Natural killer cell (primary cell): Measurements from ENCODE around the gene METTL16. TPM values are rescaled to one million over a fixed set of nuclear protein-coding genes. Genes with fewer than 3 reads are reported as not detected.
A peak's percentile ranks its signal among the peaks of the same experiment; 100 is the strongest.

Experiments
- ATAC-seq, 3 donors: fragments of 150-1000 bp in 2 of 3; fragments of 200-7000 bp in 1 of 3; cut with Tn5 transposase; 1 replicate in 1 of 3; 2 replicates in 2 of 3; pipeline ENCODE4 v1.10.0; 2021; ENCODE audit warnings: mild to moderate bottlenecking in 2 of 3, moderate library complexity in 2 of 3
- DNase-seq, 2 donors: peaks; one replicate each; pipeline versions ENCODE4 v3.0.0 to v3.0.0-alpha.2; 2013 to 2021; ENCODE audit warnings: mixed read lengths in 1 of 2
- H3K27ac ChIP-seq: one replicate; pipeline ENCODE4 v1.5.1; 2013; ENCODE audit warnings: mild to moderate bottlenecking, low read length
- H3K27me3 ChIP-seq: one replicate; pipeline ENCODE4 v1.6.1; 2013; ENCODE audit warnings: low read length; ENCODE audit not compliant: control insufficient read depth, insufficient read depth
- H3K36me3 ChIP-seq: one replicate; pipeline ENCODE4 v1.6.1; 2013; ENCODE audit warnings: low read length; ENCODE audit not compliant: control insufficient read depth, insufficient read depth
- H3K4me1 ChIP-seq: one replicate; pipeline ENCODE4 v1.6.1; 2013; ENCODE audit warnings: low read length; ENCODE audit not compliant: control insufficient read depth, insufficient read depth
- H3K4me3 ChIP-seq: one replicate; pipeline ENCODE4 v1.5.1; 2013; ENCODE audit warnings: low read length
- H3K9me3 ChIP-seq: one replicate; pipeline ENCODE4 v1.6.1; 2013; ENCODE audit warnings: low read length; ENCODE audit not compliant: control insufficient read depth, insufficient read depth
- H3K27ac Mint-ChIP-seq, 2 donors: one replicate each; pipeline ENCODE4 v1.8.0; 2022; ENCODE audit warnings: mild to moderate bottlenecking in 2 of 2, mixed read lengths in 2 of 2, moderate library complexity in 1 of 2
- H3K27me3 Mint-ChIP-seq, 2 donors: one replicate each; pipeline ENCODE4 v1.8.0; 2022; ENCODE audit warnings: low read depth in 2 of 2, mixed read lengths in 2 of 2
- H3K36me3 Mint-ChIP-seq: one replicate; pipeline ENCODE4 v1.8.0; 2022; ENCODE audit warnings: mixed read lengths
- H3K4me1 Mint-ChIP-seq, 2 donors: one replicate each; pipeline ENCODE4 v1.8.0; 2022; ENCODE audit warnings: mixed read lengths in 2 of 2
- H3K4me3 Mint-ChIP-seq: one replicate; pipeline ENCODE4 v1.8.0; 2022; ENCODE audit warnings: mild to moderate bottlenecking, moderate library complexity, mixed read lengths
- H3K9me3 Mint-ChIP-seq, 2 donors: one replicate each; pipeline ENCODE4 v1.8.0; 2022; ENCODE audit warnings: mixed read lengths in 2 of 2
- CTCF ChIP-seq: fragments of 200-600 bp; IDR thresholded peaks from one replicate; pipeline ENCODE4 v1.8.0; 2022; ENCODE audit warnings: antibody characterized with exemption
- WGBS: methylation state at CpG from one replicate; pipeline ENCODE4 v1.1.7; 2013; ENCODE audit warnings: missing lambda C conversion rate; ENCODE audit not compliant: insufficient coverage; 5-methylcytosine and 5-hydroxymethylcytosine counted together
- intact Hi-C: fragments of 100-400 bp; cut with micrococcal nuclease; formaldehyde crosslinking; loops from one replicate; pipeline ENCODE4 v1.14.2; 2022
- total RNA-seq, 4 donors: library from RNA; stranded (reverse); fragments of 120-200 nt in 1 of 4; gene quantifications; one replicate each; pipeline versions ENCODE4 v1.2.3 to v1.2.4, GENCODE V29; 2013 to 2022

METTL16 gene
- total RNA-seq, 3 donors from 2014 or later (not counting 1 experiment from before 2014, with no cell fraction given): 27.9 to 36.9 (median 32.0) TPM

- no peaks in the 10 kb centered on the region for H3K9me3 ChIP-seq
- Mint-ChIP-seq H3K4me1 (peaks cover 29 to 59% of the 10 kb centered on the region in 2 donors), H3K27ac (peak within 1 kb of the TSS; percentile 93 to 99), H3K36me3 (no peaks in the 10 kb centered on the region), H3K9me3 (no peaks in the 10 kb centered on the region), H3K27me3 (no peaks in the 10 kb centered on the region), H3K4me3 (peak within 1 kb of the TSS; percentile 97)
- TF ChIP-seq CTCF: no peak
- no peaks in the 10 kb centered on the region for H3K27me3 ChIP-seq
- H3K36me3 ChIP-seq: no peaks in the 10 kb centered on the region
- peak within 1 kb of the TSS; percentile 98 for H3K27ac ChIP-seq
- peak; percentile 95 to 96 for DNase-seq
- WGBS: under 1% methylated on average over 50 of the region's 51 CpGs
- H3K4me3 ChIP-seq: peak within 1 kb of the TSS; percentile 84
- peaks cover 46% of the 10 kb centered on the region for H3K4me1 ChIP-seq
- peak; percentile 49 to 78 (median 60) for ATAC-seq
- intact Hi-C loops: loop anchor here (1.0 to 5.0 kb wide), 3 partner anchors 8 to 684 kb away; partner anchors contain the start of gene OVCA2
Measured at GRCh38 chr17:2400877-2401425, 110.7 kb downstream of the METTL16 start, which contains the start of gene MNT. Gene MNT (minus strand): TSS chr17:2401060. CDS start chr17:2400712, 348 bp downstream.

DNA sequence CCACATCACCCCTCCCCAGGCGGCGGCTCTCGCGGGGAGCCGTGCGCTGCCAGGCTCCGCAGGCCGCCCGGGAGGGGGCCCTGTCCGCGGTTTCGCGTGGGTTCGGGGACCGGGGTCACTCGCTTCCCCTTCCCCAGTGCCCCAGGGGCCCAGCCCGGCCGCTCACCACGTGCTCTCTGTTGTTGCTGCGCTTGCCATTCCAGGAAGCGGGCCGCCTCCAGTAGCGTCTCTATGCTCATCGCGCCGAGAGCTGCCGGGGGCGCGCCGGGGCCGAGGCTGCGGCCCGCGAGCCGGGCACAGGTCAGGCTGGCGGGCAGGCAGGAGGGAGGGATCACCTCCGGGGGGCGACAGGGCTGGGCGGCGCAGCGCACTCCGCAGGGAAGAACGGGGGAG is 111.2 kb downstream of the METTL16 start:
- no peaks in the 10 kb centered on the region for H3K9me3 Mint-ChIP-seq
- H3K27me3 Mint-ChIP-seq: no peaks in the 10 kb centered on the region
- under 1% methylated on average over 39 of the region's 43 CpGs for WGBS
- peak overlapping the region; percentile 93 to 99 for H3K27ac Mint-ChIP-seq
- no peaks in the 10 kb centered on the region for H3K36me3 Mint-ChIP-seq
- peaks cover 51% of the 10 kb centered on the region for H3K4me1 ChIP-seq
- peak overlapping the region; percentile 97 for H3K4me3 Mint-ChIP-seq
- no peak for TF ChIP-seq CTCF
- ATAC-seq: no peak
- intact Hi-C loops: loop anchor here (5.0 kb wide), 1 partner anchor 358 kb away; the partner anchor contains the start of gene OVCA2
- peak overlapping the region; percentile 84 for H3K4me3 ChIP-seq
- no peaks in the 10 kb centered on the region for H3K27me3 ChIP-seq
- no peaks in the 10 kb centered on the region for H3K36me3 ChIP-seq
- peaks cover 31 to 60% of the 10 kb centered on the region in 2 donors for H3K4me1 Mint-ChIP-seq
- peak; percentile 58 to 70 for DNase-seq
- peak overlapping the region; percentile 96 for H3K27ac ChIP-seq
- H3K9me3 ChIP-seq: no peaks in the 10 kb centered on the region

GRCh38 chr17:2399572-2400473 is 111.9 kb downstream of the METTL16 start:
- Histone ChIP-seq H3K9me3 (no peaks in the 10 kb centered on the region), H3K27ac (peak overlapping the region; percentile 96), H3K27me3 (no peaks in the 10 kb centered on the region), H3K36me3 (no peaks in the 10 kb centered on the region), H3K4me3 (peak overlapping the region; percentile 84), H3K4me1 (peaks cover 56% of the 10 kb centered on the region)
- no peaks in the 10 kb centered on the region for H3K9me3 Mint-ChIP-seq
- DNase-seq: peak; percentile 96 to 97
- H3K4me3 Mint-ChIP-seq: peak overlapping the region; percentile 97
- ATAC-seq: peak; percentile 54 to 71 (median 62)
- no peaks in the 10 kb centered on the region for H3K36me3 Mint-ChIP-seq
- no peaks in the 10 kb centered on the region for H3K27me3 Mint-ChIP-seq
- intact Hi-C loops: loop anchor here (5.0 kb wide), 1 partner anchor 358 kb away; the partner anchor contains the start of gene OVCA2
- peaks cover 31 to 60% of the 10 kb centered on the region in 2 donors for H3K4me1 Mint-ChIP-seq
- under 1% methylated on average over 82 of the region's 82 CpGs for WGBS
- no peak for TF ChIP-seq CTCF
- peak overlapping the region; percentile 93 to 99 for H3K27ac Mint-ChIP-seq
